Heart left ventricle (tissue), 16 donors: ENCODE results near the gene FAP. TPM values are rescaled to one million over a fixed set of nuclear protein-coding genes. Genes with fewer than 3 reads are reported as not detected.

ENCODE experiments used
- ATAC-seq, 4 donors: fragments of 200-7000 bp; cut with Tn5 transposase; one replicate each; pipeline ENCODE4 v1.9.1; 2020 to 2022; ENCODE audit warnings: moderate library complexity in 4 of 4, mild to moderate bottlenecking in 3 of 4, moderate number of reproducible peaks in 1 of 4
- DNase-seq, 5 donors: peaks; one replicate each; pipeline ENCODE4 v3.0.0-alpha.2; 2020
- H3K27ac ChIP-seq, 12 donors: fragments of 200-600 bp; sonication (generic) in 4 of 12; one replicate each; pipeline versions ENCODE4 v1.5.0 to v1.8.0; 2016 to 2022; ENCODE audit warnings: mild to moderate bottlenecking in 2 of 12
- H3K27me3 ChIP-seq, 9 donors: fragments of 200-600 bp; sonication (generic) in 2 of 9; one replicate each; pipeline versions ENCODE4 v1.5.1 to v1.8.0; 2016 to 2022; ENCODE audit warnings: mild to moderate bottlenecking in 3 of 9
- H3K36me3 ChIP-seq, 9 donors: fragments of 200-600 bp; sonication (generic) in 2 of 9; one replicate each; pipeline versions ENCODE4 v1.5.0 to v1.8.0; 2018 to 2022; ENCODE audit warnings: mild to moderate bottlenecking in 2 of 9
- H3K4me1 ChIP-seq, 12 donors: fragments of 200-600 bp; sonication (generic) in 4 of 12; one replicate each; pipeline versions ENCODE4 v1.5.0 to v1.8.0; 2016 to 2022; ENCODE audit warnings: mild to moderate bottlenecking in 3 of 12
- H3K4me3 ChIP-seq, 12 donors: fragments of 200-600 bp; sonication (generic) in 4 of 12; one replicate each; pipeline versions ENCODE4 v1.5.0 to v1.8.0; 2017 to 2022; ENCODE audit warnings: mild to moderate bottlenecking in 9 of 12, moderate library complexity in 4 of 12
- H3K9me3 ChIP-seq, 12 donors: fragments of 200-600 bp; sonication (generic) in 4 of 12; one replicate each; pipeline versions ENCODE4 v1.5.0 to v1.8.0; 2016 to 2022; ENCODE audit warnings: mild to moderate bottlenecking in 1 of 12
- CTCF ChIP-seq, 12 donors: fragments of 200-600 bp; sonication (generic) in 4 of 12; IDR thresholded peaks; one replicate each; pipeline versions ENCODE4 v1.5.0 to v1.8.0; 2018 to 2022; ENCODE audit warnings: antibody characterized with exemption in 12 of 12, mild to moderate bottlenecking in 5 of 12
- POLR2A ChIP-seq, 2 donors: fragments of 450-650 bp; IDR thresholded peaks; one replicate each; pipeline ENCODE4 v1.6.1; 2017; ENCODE audit warnings: antibody characterized with exemption in 2 of 2, mild to moderate bottlenecking in 2 of 2, moderate library complexity in 2 of 2
- WGBS, 4 donors: extraction: QIAGEN DNeasy Blood & Tissue Kit in 2 of 4; methylation state at CpG; one replicate each; pipeline versions ENCODE4 v1.1.5 to v1.1.7; 2013 to 2018; 5-methylcytosine and 5-hydroxymethylcytosine counted together
- intact Hi-C, 10 donors: fragments of 100-400 bp; cut with DNase I; formaldehyde crosslinking; loops; one replicate each; pipeline versions ENCODE4 v1.11.1 to v1.14.2; 2022
- polyA plus RNA-seq, 2 donors: library from polyadenylated mRNA; stranded (reverse); fragments of 200-250 nt; gene quantifications; one replicate each; pipeline ENCODE4 v1.2.3, GENCODE V29; 2013
- total RNA-seq, 9 donors: library from RNA; depleted of rRNA in 2 of 9; stranded (reverse); fragments of >200 nt in 2 of 9; fragmentation: NEBNext Ultra II Directional in 3 of 9; extraction: Animal tissue kit (Norgen Biotek cat#: 25700) in 3 of 9; gene quantifications; one replicate each; pipeline versions ENCODE4 v1.1.0 to v1.2.4, GENCODE V29; 2016 to 2023
- donor health status: ischemic (EF 13 %, LVEDD 7.1; RV severe dilation, severe dysfunction).
- donor health status: healthy with polysubstance abuse.
- donor health status: DM: no; HTN: yes; CAD: no.
- donor health status: DM: no; HTN: no; CAD: no.
- donor health status: ischemic (EF 25% LVEDD 6.9; RV normal size, moderate dysfunction).
- donor health status: ischemic (EF 25% LVEDD 5.7; RV mildly dilated, moderate dysfunction).
- donor health status: healthy.
- donor health status: DM: yes; HTN: yes; CAD: no.
- donor health status: ischemic (EF 35%, LVEDD 5.7; RV mildly dilated, moderate dysfunction).
- donor health status: nonischemic (EF 11% LVEDD 7.7; RV severe dilation, severe dysfunction).
- donor health status: DM: yes; HTN: yes; CAD: no.
- donor health status: PGD.
- donor health status: ischemic (EF 29% LVEDD 5.4; RV normal size, mild dysfunction).
- donor health status: nonischemic (EF 23%, LVEDD 6.1; RV moderate dilation, normal function).

FAP gene
- total and polyA plus RNA-seq, 11 donors, result 0.75 to 11.3 (median 2.3) TPM

- no peak overlapping the region for H3K4me3 ChIP-seq
- no peak overlapping the region for H3K27ac ChIP-seq
- no peaks in the 10 kb centered on the region for H3K9me3 ChIP-seq
- no peak for ATAC-seq
- H3K36me3 ChIP-seq, result no peaks in the 10 kb centered on the region
- no peak for TF ChIP-seq CTCF (IDR thresholded peaks at IDR 0.05)
- no peak for TF ChIP-seq POLR2A (IDR thresholded peaks at IDR 0.05)
- intact Hi-C loops, result loop anchor here in 1 of 10 donors (10.0 kb wide), 1 partner anchor 135 kb away; no protein-coding TSS in a partner anchor
- WGBS, 4 donors, result 73 to 75% (median 73%) methylated on average over 8 of the region's 8 CpGs
- DNase-seq, result no peak
- peaks cover 0 to 9% (median 3%) of the 10 kb centered on the region in 9 donors for H3K27me3 ChIP-seq
- H3K4me1 ChIP-seq, result no peaks in the 10 kb centered on the region
Measured at GRCh38 chr2:162149940-162150339, 93.3 kb downstream of the FAP start.

GRCh38 chr2:162149466-162149865, 93.8 kb downstream of the FAP start:
- H3K27ac ChIP-seq, result no peak overlapping the region
- WGBS, 4 donors, result 77 to 82% (median 79%) methylated on average over 2 of the region's 2 CpGs
- H3K9me3 ChIP-seq, result no peaks in the 10 kb centered on the region
- TF ChIP-seq POLR2A (IDR thresholded peaks at IDR 0.05), result no peak
- TF ChIP-seq CTCF (IDR thresholded peaks at IDR 0.05), result no peak
- no peak for ATAC-seq
- no peaks in the 10 kb centered on the region for H3K4me1 ChIP-seq
- DNase-seq, result no peak
- H3K36me3 ChIP-seq, result no peaks in the 10 kb centered on the region
- peaks cover 0 to 9% (median 3%) of the 10 kb centered on the region in 9 donors for H3K27me3 ChIP-seq
- no peak overlapping the region for H3K4me3 ChIP-seq
- intact Hi-C loops, result loop anchor here in 1 of 10 donors (10.0 kb wide), 1 partner anchor 135 kb away; no protein-coding TSS in a partner anchor

- DNase-seq (no peak), ATAC-seq (no peak)
- Histone ChIP-seq H3K36me3 (no peaks in the 10 kb centered on the region), H3K9me3 (no peaks in the 10 kb centered on the region), H3K4me1 (no peaks in the 10 kb centered on the region), H3K27ac (no peak overlapping the region), H3K27me3 (peaks cover 0 to 9% (median 3%) of the 10 kb centered on the region in 9 donors), H3K4me3 (no peak overlapping the region)
- 71 to 80% (median 75%) methylated on average over 3 of the region's 3 CpGs for WGBS, 4 donors
- intact Hi-C loops, result loop anchor here in 1 of 10 donors (10.0 kb wide), 1 partner anchor 136 kb away; no protein-coding TSS in a partner anchor
- TF ChIP-seq POLR2A (IDR thresholded peaks at IDR 0.05), result no peak
- no peak for TF ChIP-seq CTCF (IDR thresholded peaks at IDR 0.05)
Measured at GRCh38 chr2:162148956-162149355, 94.3 kb downstream of the FAP start.

- intact Hi-C loops, result loop anchor here in 1 of 10 donors (10.0 kb wide), 1 partner anchor 141 kb away; no protein-coding TSS in a partner anchor
- Histone ChIP-seq H3K27ac (no peak overlapping the region), H3K27me3 (peaks cover 0 to 6% (median 0%) of the 10 kb centered on the region in 9 donors), H3K9me3 (no peaks in the 10 kb centered on the region), H3K4me1 (no peaks in the 10 kb centered on the region), H3K36me3 (no peaks in the 10 kb centered on the region), H3K4me3 (no peak overlapping the region)
- no peak for ATAC-seq
- TF ChIP-seq CTCF (IDR thresholded peaks at IDR 0.05), result no peak
- TF ChIP-seq POLR2A (IDR thresholded peaks at IDR 0.05), result no peak
- DNase-seq, result no peak
- WGBS, 4 donors, result 79 to 93% (median 82%) methylated on average over 4 of the region's 4 CpGs
Measured at GRCh38 chr2:162143969-162144368, 99.3 kb downstream of the FAP start.
